ENCODE data around the gene BACH2. TPM values are rescaled to one million over a fixed set of nuclear protein-coding genes. Genes with fewer than 3 reads are reported as not detected.

BACH2 gene
- total and polyA plus RNA-seq, 7 donors: 0.12 to 16.9 (median 5.9) TPM

DNA sequence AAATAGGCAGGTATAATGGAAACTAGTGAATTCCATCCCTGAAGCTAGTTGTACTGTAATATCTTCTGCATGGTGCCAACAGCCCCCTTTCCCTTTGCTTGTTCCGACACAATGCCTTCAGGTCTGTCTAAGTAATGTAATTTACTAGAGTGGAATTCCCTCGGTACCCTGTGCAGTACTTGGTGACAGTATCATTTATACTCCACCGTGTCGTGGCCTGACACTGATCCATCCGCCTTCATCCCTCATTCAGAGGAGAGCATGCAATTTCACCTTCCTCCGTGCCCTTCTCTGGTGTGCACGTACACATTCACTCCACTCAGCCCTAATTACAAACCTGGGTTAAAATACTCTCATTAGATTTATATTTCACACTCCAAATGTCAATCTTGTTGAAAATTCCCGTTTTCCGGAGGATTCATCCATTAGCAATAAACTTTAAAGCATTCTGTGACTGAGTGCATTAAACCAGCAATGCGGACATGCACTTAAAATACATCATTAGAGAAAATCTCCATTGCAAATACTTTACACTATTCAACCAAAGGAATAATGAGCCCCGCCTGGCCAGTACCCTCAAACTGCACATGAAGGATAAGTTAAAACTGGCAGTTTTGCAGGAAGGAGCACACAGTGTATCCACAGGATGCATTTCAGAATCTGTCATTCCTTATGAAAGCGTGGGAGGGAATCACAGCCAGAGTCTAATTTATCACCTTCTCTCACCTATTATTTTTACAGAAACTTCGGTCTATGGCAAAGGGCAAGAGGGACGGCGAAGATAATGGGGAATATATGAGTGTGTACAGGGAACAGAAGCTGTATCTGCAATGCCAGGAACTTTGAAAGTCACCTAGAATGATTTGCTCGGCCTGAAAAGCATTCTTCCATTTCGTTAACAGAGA lies 219.9 kb downstream of the BACH2 start:
- Histone ChIP-seq H3K4me1 (peaks cover 21% of the 10 kb centered on the region), H3K4me3 (no peak overlapping the region), H3K27ac (no peak overlapping the region), H3K9me3 (no peaks in the 10 kb centered on the region), H3K27me3 (ENCODE audit: insufficient read depth in 3 of 3, low read length in 2 of 3) (no peaks in the 10 kb centered on the region), H3K36me3 (ENCODE audit: insufficient read depth in 1 of 2, low read depth in 1 of 2) (no peaks in the 10 kb centered on the region)
- ATAC-seq (no peak), DNase-seq (no peak)
- 81 to 91% (median 89%) methylated on average over 17 of the region's 17 CpGs for WGBS, 3 donors
- intact Hi-C loops (cut with DNase I): no loop called here
- TF ChIP-seq CTCF (IDR thresholded peaks at IDR 0.05): no peak

GRCh38 chr6:90074161-90074850 lies 222.3 kb downstream of the BACH2 start:
- WGBS, 3 donors: 90 to 97% (median 92%) methylated on average over 6 of the region's 6 CpGs
- Histone ChIP-seq H3K9me3 (no peaks in the 10 kb centered on the region), H3K27me3 (ENCODE audit: insufficient read depth in 3 of 3, low read length in 2 of 3) (no peaks in the 10 kb centered on the region), H3K4me1 (peaks cover 17% of the 10 kb centered on the region), H3K27ac (no peak overlapping the region), H3K36me3 (ENCODE audit: insufficient read depth in 1 of 2, low read depth in 1 of 2) (no peaks in the 10 kb centered on the region), H3K4me3 (no peak overlapping the region)
- intact Hi-C loops (cut with DNase I): loop anchor here in 1 of 2 donors (5.0 kb wide), 1 partner anchor 318 kb away; no protein-coding TSS in a partner anchor
- DNase-seq (no peak), ATAC-seq (no peak)
- no peak for TF ChIP-seq CTCF (IDR thresholded peaks at IDR 0.05)

GRCh38 chr6:90072935-90073464 lies 223.6 kb downstream of the BACH2 start:
- DNase-seq: no peak
- H3K4me3 ChIP-seq: no peak overlapping the region
- no peaks in the 10 kb centered on the region for H3K36me3 ChIP-seq (ENCODE audit: insufficient read depth in 1 of 2, low read depth in 1 of 2)
- WGBS, 3 donors: 33 to 51% (median 39%) methylated on average over 11 of the region's 11 CpGs
- peaks cover 17% of the 10 kb centered on the region for H3K4me1 ChIP-seq
- no peak overlapping the region for H3K27ac ChIP-seq
- peak in 1 of 4 donors; percentile 49 for ATAC-seq
- intact Hi-C loops (cut with DNase I): loop anchor here in 1 of 2 donors (5.0 kb wide), 1 partner anchor 319 kb away; no protein-coding TSS in a partner anchor
- no peaks in the 10 kb centered on the region for H3K27me3 ChIP-seq (ENCODE audit: insufficient read depth in 3 of 3, low read length in 2 of 3)
- no peak for TF ChIP-seq CTCF (IDR thresholded peaks at IDR 0.05)
- no peaks in the 10 kb centered on the region for H3K9me3 ChIP-seq

GRCh38 chr6:90072501-90072900 lies 224.1 kb downstream of the BACH2 start:
- ATAC-seq: no peak
- Histone ChIP-seq H3K4me3 (no peak overlapping the region), H3K4me1 (peaks cover 17% of the 10 kb centered on the region), H3K27ac (no peak overlapping the region), H3K36me3 (ENCODE audit: insufficient read depth in 1 of 2, low read depth in 1 of 2) (no peaks in the 10 kb centered on the region), H3K9me3 (no peaks in the 10 kb centered on the region), H3K27me3 (ENCODE audit: insufficient read depth in 3 of 3, low read length in 2 of 3) (no peaks in the 10 kb centered on the region)
- WGBS, 3 donors: 97 to 99% (median 98%) methylated on average over 3 of the region's 3 CpGs
- TF ChIP-seq CTCF (IDR thresholded peaks at IDR 0.05): no peak
- DNase-seq: no peak
- intact Hi-C loops (cut with DNase I): loop anchor here in 1 of 2 donors (5.0 kb wide), 1 partner anchor 320 kb away; no protein-coding TSS in a partner anchor
